A673 (cell line): ENCODE results near the gene FAM118A.

Experiments
- EZH2 ChIP-seq: fragments of 200-600 bp; sonication (generic); IDR thresholded peaks from 2 replicates; pipeline ENCODE4 v1.6.1; 2017; ENCODE audit warnings: borderline replicate concordance, low read depth, mild to moderate bottlenecking, mixed read lengths, antibody characterized with exemption, low read length; ENCODE audit not compliant: poor library complexity, severe bottlenecking
- TF ChIP-seq, protein P1 (sequence below): fragments of 300-800, 200-600 bp; sonication (generic); conservative IDR thresholded peaks from 2 replicates; pipeline ENCODE4 v1.5.1; 2017; ENCODE audit warnings: low read depth, mild to moderate bottlenecking, antibody characterized with exemption, low read length, moderate library complexity, mixed read lengths

- TF ChIP-seq, protein P1, sequence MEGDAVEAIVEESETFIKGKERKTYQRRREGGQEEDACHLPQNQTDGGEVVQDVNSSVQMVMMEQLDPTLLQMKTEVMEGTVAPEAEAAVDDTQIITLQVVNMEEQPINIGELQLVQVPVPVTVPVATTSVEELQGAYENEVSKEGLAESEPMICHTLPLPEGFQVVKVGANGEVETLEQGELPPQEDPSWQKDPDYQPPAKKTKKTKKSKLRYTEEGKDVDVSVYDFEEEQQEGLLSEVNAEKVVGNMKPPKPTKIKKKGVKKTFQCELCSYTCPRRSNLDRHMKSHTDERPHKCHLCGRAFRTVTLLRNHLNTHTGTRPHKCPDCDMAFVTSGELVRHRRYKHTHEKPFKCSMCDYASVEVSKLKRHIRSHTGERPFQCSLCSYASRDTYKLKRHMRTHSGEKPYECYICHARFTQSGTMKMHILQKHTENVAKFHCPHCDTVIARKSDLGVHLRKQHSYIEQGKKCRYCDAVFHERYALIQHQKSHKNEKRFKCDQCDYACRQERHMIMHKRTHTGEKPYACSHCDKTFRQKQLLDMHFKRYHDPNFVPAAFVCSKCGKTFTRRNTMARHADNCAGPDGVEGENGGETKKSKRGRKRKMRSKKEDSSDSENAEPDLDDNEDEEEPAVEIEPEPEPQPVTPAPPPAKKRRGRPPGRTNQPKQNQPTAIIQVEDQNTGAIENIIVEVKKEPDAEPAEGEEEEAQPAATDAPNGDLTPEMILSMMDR: no peak
- TF ChIP-seq EZH2: no peak
These were observed 17.8 kb upstream of the FAM118A start for GRCh38 chr22:45291931-45292290.
